IMR-90 (cell line): Measurements from ENCODE around the gene OTUD6A. TPM values are rescaled to one million over a fixed set of nuclear protein-coding genes. Genes with fewer than 3 reads are reported as not detected.
"Not testable (repeated sequence)": the region's sequence is repeated elsewhere in the genome, so short reads cannot be mapped to it uniquely, and the experiment has no call there.

Experiments
- ATAC-seq: fragments of 200-7000 bp; cut with Tn5 transposase; 2 replicates; pipeline ENCODE4 v1.9.1; 2020; ENCODE audit warnings: low read depth, mild to moderate bottlenecking, moderate library complexity
- BruUV-seq: library from RNA; stranded (reverse); fragments of 400-500 nt; replicated peaks from 2 replicates; lab custom pipeline; 2021; lab: Mats Ljungman, UMichigan
- CTCF ChIA-PET: fragments of 300-600 bp; formaldehyde crosslinking; extraction: SDS; loops from one replicate; lab custom pipeline; 2021; ENCODE audit warnings: antibody characterized with exemption; lab: Yijun Ruan, JAX
- POLR2A ChIA-PET: fragments of 300-600 bp; sonication (Branson Sonifier 250); formaldehyde crosslinking; loops from one replicate; lab custom pipeline; 2022; ENCODE audit warnings: antibody characterized with exemption; ENCODE audit not compliant: unreplicated experiment; lab: Charles Lee
- DNase-seq: peaks from one replicate; pipeline ENCODE4 v3.0.0; 2013
- H2AFZ ChIP-seq: replicated peaks from 2 replicates; pipeline ENCODE3; 2013; ENCODE audit warnings: low read length, mild to moderate bottlenecking; ENCODE audit not compliant: poor library complexity
- H2AK5ac ChIP-seq: 2 replicates; pipeline ENCODE4 v1.6.1; 2013; ENCODE audit warnings: low read depth, low read length, inconsistent platforms
- H2AK9ac ChIP-seq: replicated peaks from 2 replicates; pipeline ENCODE3; 2013; ENCODE audit warnings: mild to moderate bottlenecking, low read depth, low read length, moderate library complexity; ENCODE audit not compliant: poor library complexity
- H2BK120ac ChIP-seq: 2 replicates; pipeline ENCODE4 v1.6.1; 2013; ENCODE audit warnings: low read depth, low read length, inconsistent platforms
- H2BK15ac ChIP-seq: 3 replicates; pipeline ENCODE4 v1.6.1; 2013; ENCODE audit warnings: low read depth, low read length, inconsistent platforms
- H2BK20ac ChIP-seq: 2 replicates; pipeline ENCODE4 v1.6.1; 2013; ENCODE audit warnings: low read depth, mild to moderate bottlenecking, inconsistent platforms, low read length, moderate library complexity
- H2BK5ac ChIP-seq: 2 replicates; pipeline ENCODE4 v1.6.1; 2013; ENCODE audit warnings: mild to moderate bottlenecking, low read depth, low read length, inconsistent platforms; ENCODE audit not compliant: poor library complexity, severe bottlenecking
- H3K14ac ChIP-seq: replicated peaks from 2 replicates; pipeline ENCODE4 v1.6.1; 2013; ENCODE audit warnings: low read depth, low read length, inconsistent platforms
- H3K18ac ChIP-seq: 2 replicates; pipeline ENCODE4 v1.6.1; 2013; ENCODE audit warnings: low read depth, low read length, control low read depth
- H3K23ac ChIP-seq: 2 replicates; pipeline ENCODE4 v1.6.1; 2013; ENCODE audit warnings: low read depth, low read length, inconsistent platforms
- H3K27ac ChIP-seq: 2 replicates; pipeline ENCODE4 v1.5.1; 2013; ENCODE audit warnings: mild to moderate bottlenecking, control low read depth, low read length; ENCODE audit not compliant: insufficient read depth
- H3K27me3 ChIP-seq: 2 replicates; pipeline ENCODE4 v1.6.1; 2013; ENCODE audit warnings: low read length; ENCODE audit not compliant: control insufficient read depth, insufficient read depth
- H3K36me3 ChIP-seq: 2 replicates; pipeline ENCODE4 v1.6.1; 2013; ENCODE audit warnings: low read length, mixed read lengths; ENCODE audit not compliant: control insufficient read depth, insufficient read depth
- H3K4ac ChIP-seq: 2 replicates; pipeline ENCODE4 v1.6.1; 2013; ENCODE audit warnings: low read depth, low read length, inconsistent platforms
- H3K4me1 ChIP-seq: 2 replicates; pipeline ENCODE4 v1.6.1; 2013; ENCODE audit warnings: low read length, mixed read lengths; ENCODE audit not compliant: control insufficient read depth, insufficient read depth
- H3K4me2 ChIP-seq: 2 replicates; pipeline ENCODE4 v1.6.1; 2013; ENCODE audit warnings: low read depth, mild to moderate bottlenecking, control low read depth, low read length, moderate library complexity
- H3K4me3 ChIP-seq: 2 replicates; pipeline ENCODE4 v1.5.1; 2013; ENCODE audit warnings: low read depth, mild to moderate bottlenecking, control low read depth, low read length, moderate library complexity; ENCODE audit not compliant: insufficient read depth
- H3K56ac ChIP-seq: 2 replicates; pipeline ENCODE4 v1.6.1; 2013; ENCODE audit warnings: low read length, inconsistent platforms; ENCODE audit not compliant: insufficient read depth; ENCODE audit errors: extremely low read depth
- H3K79me1 ChIP-seq, 2 experiments: 2 replicates each; pipeline ENCODE4 v1.6.1; 2013; ENCODE audit warnings: low read length in 2 of 2, inconsistent platforms in 1 of 2, low read depth in 1 of 2
- H3K9ac ChIP-seq: 2 replicates; pipeline ENCODE4 v1.6.1; 2013; ENCODE audit warnings: low read depth, low read length, control low read depth
- H3K9me1 ChIP-seq: 2 replicates; pipeline ENCODE4 v1.6.1; 2013; ENCODE audit warnings: low read length, inconsistent platforms; ENCODE audit not compliant: insufficient read depth
- H3K9me3 ChIP-seq: 2 replicates; pipeline ENCODE4 v1.6.1; 2013; ENCODE audit warnings: low read length; ENCODE audit not compliant: control insufficient read depth, insufficient read depth
- H4K20me1 ChIP-seq: 2 replicates; pipeline ENCODE4 v1.6.1; 2013; ENCODE audit warnings: low read length, inconsistent platforms; ENCODE audit not compliant: insufficient read depth
- H4K5ac ChIP-seq: 2 replicates; pipeline ENCODE4 v1.6.1; 2013; ENCODE audit warnings: mild to moderate bottlenecking, low read depth, low read length, control low read depth
- H4K8ac ChIP-seq, 2 experiments: 2 replicates each; pipeline ENCODE4 v1.6.1; 2013; ENCODE audit warnings: low read depth in 2 of 2, low read length in 2 of 2, control low read depth in 1 of 2, inconsistent platforms in 1 of 2
- H4K91ac ChIP-seq: 2 replicates; pipeline ENCODE4 v1.6.1; 2013; ENCODE audit warnings: low read depth, low read length, inconsistent platforms; ENCODE audit not compliant: insufficient read depth
- WGBS, 2 experiments: methylation state at CpG; one replicate each; pipeline versions ENCODE4 v1.1.5 to v1.1.7; 2013; ENCODE audit warnings: missing lambda C conversion rate in 2 of 2; ENCODE audit not compliant: insufficient read length in 1 of 2; ENCODE audit errors: extremely low coverage in 2 of 2; 5-methylcytosine and 5-hydroxymethylcytosine counted together
- dilution Hi-C: fragments of 300-500 bp; cut with HindIII; formaldehyde crosslinking; loops from one replicate; pipeline ENCODE4 v1.14.3; 2018; ENCODE audit warnings: low sequenced_read_pairs; ENCODE audit not compliant: unreplicated experiment
- in situ Hi-C: fragments of 300-500 bp; cut with MboI; formaldehyde crosslinking; loops from 3 replicates; pipeline ENCODE4 v1.14.3; 2019; ENCODE audit warnings: low sequenced_read_pairs, inconsistent platforms, mixed read lengths
- intact Hi-C: fragments of 100-400 bp; cut with micrococcal nuclease; formaldehyde crosslinking; loops from 2 replicates; pipeline ENCODE4 v1.10.0; 2022
- microRNA-seq, 2 experiments: library from miRNA; stranded (forward) in 1 of 2; unstranded in 1 of 2; fragments of 10-50 nt in 1 of 2; fragments of <30 nt in 1 of 2; gene quantifications in 1 of 2; microRNA quantifications in 1 of 2; one replicate each; pipeline versions ENCODE3 to v1.1.0; 2013 to 2020; ENCODE audit not compliant: insufficient read depth in 1 of 2, insufficient read length in 1 of 2, unreplicated experiment in 1 of 2
- polyA plus RNA-seq, 3 experiments: library from polyadenylated mRNA; depleted of rRNA; stranded (reverse); fragments of >200 nt; gene quantifications; 2 replicates each; pipeline ENCODE4 v1.2.3, GENCODE V29; 2012; ENCODE audit warnings: low replicate concordance in 1 of 3
- small RNA-seq, 5 experiments: library from RNA; depleted of rRNA; stranded (forward); fragments of <200 nt; gene quantifications; one replicate each; pipeline ENCODE3, GENCODE V24; 2012
- total RNA-seq: library from RNA; depleted of rRNA; stranded (reverse); fragments of >200 nt; gene quantifications from 2 replicates; pipeline ENCODE4 v1.2.3, GENCODE V29; 2012; rRNA removed

Gene OTUD6A
- total and polyA plus RNA-seq, 2 of the 4 experiments (the other 2 are of a cell fraction) = not detected

DNA sequence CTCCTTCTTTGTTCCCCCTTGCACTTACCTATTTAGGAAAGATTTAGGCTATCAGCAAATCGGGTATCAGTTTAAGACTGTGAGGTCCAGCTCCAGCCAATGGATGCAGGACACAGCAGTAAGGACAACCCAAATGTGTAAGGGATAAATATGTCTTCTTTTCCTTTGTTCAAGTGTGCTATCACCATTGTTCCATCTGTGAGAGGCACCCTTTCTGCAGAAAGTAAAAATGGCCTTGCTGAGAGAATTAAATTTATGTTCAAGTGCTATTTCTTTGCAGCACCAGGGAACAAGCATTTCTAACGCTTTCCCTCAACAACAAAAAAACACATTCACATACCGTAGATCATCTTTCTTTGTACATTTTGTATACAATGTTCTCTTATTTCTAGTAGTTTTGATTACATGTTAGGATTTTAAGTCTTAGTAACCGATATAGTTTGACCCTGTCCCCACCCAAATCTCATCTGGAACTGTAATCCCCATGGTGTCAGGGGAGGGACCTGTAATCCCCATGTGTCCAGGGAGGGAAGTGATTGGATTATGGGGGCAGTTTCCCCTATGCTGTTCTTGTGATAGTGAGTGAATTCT is 49.3 kb downstream of the OTUD6A start:
- H3K4ac ChIP-seq, DNase-seq, H4K20me1 ChIP-seq, H3K27me3 ChIP-seq, H2BK5ac ChIP-seq, POLR2A ChIA-PET, H3K27ac ChIP-seq, H2AFZ ChIP-seq, H4K8ac ChIP-seq, H3K4me3 ChIP-seq, H2AK5ac ChIP-seq, dilution Hi-C loops, intact Hi-C loops, BruUV-seq, H3K79me1 ChIP-seq, H4K91ac ChIP-seq, CTCF ChIA-PET, ATAC-seq, H3K9ac ChIP-seq, H3K23ac ChIP-seq, H2BK20ac ChIP-seq, H3K14ac ChIP-seq, H3K9me1 ChIP-seq, H3K18ac ChIP-seq, H3K4me1 ChIP-seq, H2BK120ac ChIP-seq, in situ Hi-C loops, H2AK9ac ChIP-seq, H3K4me2 ChIP-seq, H3K36me3 ChIP-seq, H3K56ac ChIP-seq, H2BK15ac ChIP-seq, H4K5ac ChIP-seq: not testable (repeated sequence)
- WGBS, 2 experiments = 100% methylated on average over 1 of the region's 4 CpGs; no CpG with 5 or more reads in 1 of the 2 experiments
- H3K9me3 ChIP-seq = peaks cover 11% of the 10 kb centered on the region

Small RNA genes within 50 kb of the gene (microRNA-seq; reads per million reads assigned to microRNA genes)
- gene MIR676 = 0 reads per million in 2 experiments

Small RNA genes within 50 kb of the gene (small RNA-seq; reads per million reads assigned to genes)
- 0 to 2.0 (median 0.15) reads per million in 5 experiments for gene MIR676

Other genes with a start within 250 kb of the OTUD6A start
- gene AWAT2, start 12.5 kb upstream of the OTUD6A start, total RNA-seq = under 0.01 TPM in 1 of 2 replicates, not detected in the other
- gene AWAT2, start 12.5 kb upstream of the OTUD6A start, polyA plus RNA-seq (2012; rRNA removed) = not detected in 2 replicates
- 75.3 and 87.1 TPM in 2 replicates for gene IGBP1, start 71.0 kb downstream of the OTUD6A start, total RNA-seq
- gene IGBP1, start 71.0 kb downstream of the OTUD6A start, polyA plus RNA-seq (2012; rRNA removed) = 48.2 and 51.8 TPM in 2 replicates
- gene DGAT2L6, start 115.0 kb downstream of the OTUD6A start, total RNA-seq = not detected in 2 replicates
- not detected in 2 replicates for gene DGAT2L6, start 115.0 kb downstream of the OTUD6A start, polyA plus RNA-seq (2012; rRNA removed)
- not detected in 2 replicates for gene AWAT1, start 172.2 kb downstream of the OTUD6A start, total RNA-seq
- not detected in 2 replicates for gene AWAT1, start 172.2 kb downstream of the OTUD6A start, polyA plus RNA-seq (2012; rRNA removed)
- gene P2RY4, start 197.7 kb downstream of the OTUD6A start, total RNA-seq = not detected in 2 replicates
- 0.14 and 0.20 TPM in 2 replicates for gene P2RY4, start 197.7 kb downstream of the OTUD6A start, polyA plus RNA-seq (2012; rRNA removed)
- not detected in 2 replicates for gene ARR3, start 205.9 kb downstream of the OTUD6A start, total RNA-seq
- gene ARR3, start 205.9 kb downstream of the OTUD6A start, polyA plus RNA-seq (2012; rRNA removed) = not detected in 2 replicates
- not detected in 2 replicates for gene RAB41, start 219.7 kb downstream of the OTUD6A start, total RNA-seq
- gene RAB41, start 219.7 kb downstream of the OTUD6A start, polyA plus RNA-seq (2012; rRNA removed) = not detected in 2 replicates
- 66.4 and 84.1 TPM in 2 replicates for gene PDZD11, start 227.5 kb downstream of the OTUD6A start, total RNA-seq
- gene PDZD11, start 227.5 kb downstream of the OTUD6A start, polyA plus RNA-seq (2012; rRNA removed) = 100 and 105 TPM in 2 replicates
- 19.0 and 24.4 TPM in 2 replicates for gene KIF4A, start 227.6 kb downstream of the OTUD6A start, total RNA-seq
- 9.4 and 10.0 TPM in 2 replicates for gene KIF4A, start 227.6 kb downstream of the OTUD6A start, polyA plus RNA-seq (2012; rRNA removed)